GM18517 (cell line): Measurements from ENCODE around the gene PEX6.

Experiments
- ATAC-seq: cut with Tn5 transposase; IDR thresholded peaks from one replicate; pipeline ENCODE4 v1.9.1; 2021; ENCODE audit warnings: mild to moderate bottlenecking, moderate library complexity; ENCODE audit not compliant: unreplicated experiment

Gene PEX6

DNA sequence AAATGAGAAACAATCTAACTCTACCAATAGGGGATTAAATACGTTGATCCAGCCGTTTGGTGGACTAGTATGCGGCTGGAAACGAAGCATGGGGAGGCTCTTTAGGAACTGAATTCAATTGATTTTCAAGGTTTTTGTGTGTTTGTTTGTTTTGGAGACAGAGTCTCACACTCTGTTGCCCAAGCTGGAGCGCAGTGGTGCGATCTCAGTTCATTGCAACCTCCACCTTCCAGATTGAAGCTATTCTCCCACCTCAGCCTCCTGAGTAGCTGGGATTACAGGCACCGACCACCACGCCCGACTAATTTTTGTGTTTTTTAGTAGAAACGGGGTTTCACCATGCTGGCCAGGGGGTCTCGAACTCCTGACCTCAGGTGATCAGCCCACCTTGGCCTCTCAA lies 42.6 kb downstream of the PEX6 start:
- ATAC-seq, result no peak

DNA sequence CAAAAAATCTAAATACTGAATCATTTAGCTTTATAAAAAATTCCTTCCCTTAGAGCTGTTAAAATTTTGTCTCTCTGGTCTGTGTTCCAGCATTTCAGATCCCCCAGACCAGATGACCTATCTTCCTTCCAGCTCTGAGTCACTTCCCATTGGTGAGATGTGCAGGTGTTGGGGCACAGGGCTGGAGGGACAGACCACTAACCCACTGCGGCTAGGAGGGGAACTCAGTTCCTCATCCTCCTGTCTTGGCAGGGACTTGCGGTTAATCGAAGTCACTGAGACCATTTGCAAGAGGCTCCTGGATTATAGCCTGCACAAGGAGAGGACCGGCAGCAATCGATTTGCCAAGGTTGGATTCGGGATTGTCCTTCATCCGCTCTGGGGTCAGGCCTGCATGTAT lies 43.7 kb downstream of the PEX6 start:
- no peak for ATAC-seq

DNA sequence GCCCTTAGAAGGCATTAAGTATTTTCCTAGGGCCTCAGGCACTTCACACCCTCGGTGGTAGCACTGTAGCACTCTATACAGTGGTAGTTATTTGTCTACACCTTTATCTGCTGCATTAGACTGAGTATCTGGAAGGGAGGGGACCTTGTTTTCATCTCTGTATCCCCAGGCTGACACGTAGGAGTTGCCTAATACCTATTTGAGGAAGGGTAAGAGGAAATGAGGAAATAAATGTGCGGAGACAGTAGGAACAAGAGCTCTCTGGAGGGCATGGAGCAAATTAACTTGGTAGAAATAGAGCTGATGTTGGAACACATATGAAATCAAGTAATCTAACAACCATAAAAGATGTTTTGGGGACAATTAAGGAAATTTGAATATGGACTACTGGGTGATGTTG lies 45.8 kb downstream of the PEX6 start:
- ATAC-seq, result no peak

DNA sequence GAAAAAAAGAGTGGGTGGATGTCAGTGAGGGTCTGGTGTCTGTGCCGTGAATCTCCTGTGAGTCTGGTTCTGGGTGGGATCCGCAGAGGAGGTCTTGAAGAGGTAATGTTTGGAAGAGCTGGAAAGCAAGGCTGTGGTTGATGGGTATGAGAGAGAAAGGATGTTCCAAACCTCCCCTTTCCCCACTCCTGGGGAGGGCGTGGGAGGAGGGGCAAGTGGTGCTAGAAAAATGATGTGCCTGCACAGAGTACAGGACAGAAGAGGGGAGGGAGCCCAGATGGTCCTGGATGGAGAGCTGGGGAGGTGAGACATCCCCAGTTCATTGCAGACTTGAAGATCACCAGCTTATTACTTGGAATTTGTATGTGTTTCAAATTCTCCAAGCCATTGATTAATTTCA lies 46.6 kb downstream of the PEX6 start:
- ATAC-seq, result no peak

DNA sequence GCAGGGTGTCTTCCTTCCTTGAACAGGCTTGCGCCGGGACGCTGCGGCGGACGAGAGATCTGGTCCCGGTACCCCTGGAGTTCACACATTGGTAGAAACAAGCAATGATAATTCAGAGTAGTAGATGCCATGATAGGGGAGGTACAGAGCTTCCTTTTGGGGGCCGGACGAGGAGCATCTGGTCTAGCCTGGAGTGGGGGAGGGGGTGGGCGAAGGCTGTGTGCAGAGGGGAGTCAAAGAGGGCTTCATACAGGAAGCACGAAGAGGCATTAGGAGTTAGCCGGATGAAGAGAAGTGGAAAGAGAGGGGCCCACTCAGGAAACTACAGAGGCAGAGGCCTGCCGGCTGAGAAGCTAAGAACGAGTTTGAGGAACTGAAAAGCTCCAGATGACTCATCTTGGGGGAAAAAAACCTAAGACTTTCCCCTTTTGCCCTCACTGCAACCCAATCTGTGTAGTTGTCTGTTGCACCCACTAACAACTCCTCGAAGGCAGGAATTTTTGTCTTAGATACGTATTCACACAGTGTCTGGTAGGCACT lies 49.1 kb downstream of the PEX6 start:
- peak; percentile 53 for ATAC-seq

DNA sequence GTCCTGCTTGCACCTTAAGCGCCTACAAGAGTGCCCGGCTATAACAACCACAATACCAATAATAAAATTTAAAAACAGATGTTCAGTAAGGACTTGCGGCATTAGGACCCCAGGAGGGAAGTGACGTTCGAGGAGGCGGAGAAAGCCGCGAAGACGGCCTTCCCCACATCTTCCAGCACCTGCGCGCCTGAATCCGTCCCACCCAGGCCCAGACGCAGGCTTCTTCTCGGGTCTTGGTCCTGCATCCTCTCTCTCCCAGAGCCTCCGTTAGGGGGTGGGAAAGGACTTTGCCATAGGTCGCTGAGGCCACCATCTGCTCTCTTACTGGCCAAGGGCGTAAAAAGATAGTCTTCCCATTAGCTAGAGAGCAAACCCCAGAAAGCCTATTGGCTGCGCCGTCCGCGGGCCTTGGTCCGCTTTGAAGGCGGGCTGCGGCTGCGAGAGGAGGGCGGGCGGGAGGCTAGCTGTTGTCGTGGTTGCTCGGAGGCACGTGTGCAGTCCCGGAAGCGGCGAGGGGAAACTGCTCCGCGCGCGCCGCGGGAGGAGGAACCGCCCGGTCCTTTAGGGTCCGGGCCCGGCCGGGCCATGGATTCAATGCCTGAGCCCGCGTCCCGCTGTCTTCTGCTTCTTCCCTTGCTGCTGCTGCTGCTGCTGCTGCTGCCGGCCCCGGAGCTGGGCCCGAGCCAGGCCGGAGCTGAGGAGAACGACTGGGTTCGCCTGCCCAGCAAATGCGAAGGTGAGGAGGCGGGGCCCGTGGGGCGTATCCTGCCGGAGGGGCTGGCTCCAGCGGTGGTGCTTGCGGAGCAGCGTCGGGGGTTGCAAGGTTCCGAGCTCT lies 49.8 kb downstream of the PEX6 start, which contains the start of gene CNPY3:
Gene CNPY3, plus strand, starts transcription at position 495 of the 835 bp plus-strand sequence. Its CDS starts 91 bp downstream, at position 586.
- peak; percentile 77 for ATAC-seq

DNA sequence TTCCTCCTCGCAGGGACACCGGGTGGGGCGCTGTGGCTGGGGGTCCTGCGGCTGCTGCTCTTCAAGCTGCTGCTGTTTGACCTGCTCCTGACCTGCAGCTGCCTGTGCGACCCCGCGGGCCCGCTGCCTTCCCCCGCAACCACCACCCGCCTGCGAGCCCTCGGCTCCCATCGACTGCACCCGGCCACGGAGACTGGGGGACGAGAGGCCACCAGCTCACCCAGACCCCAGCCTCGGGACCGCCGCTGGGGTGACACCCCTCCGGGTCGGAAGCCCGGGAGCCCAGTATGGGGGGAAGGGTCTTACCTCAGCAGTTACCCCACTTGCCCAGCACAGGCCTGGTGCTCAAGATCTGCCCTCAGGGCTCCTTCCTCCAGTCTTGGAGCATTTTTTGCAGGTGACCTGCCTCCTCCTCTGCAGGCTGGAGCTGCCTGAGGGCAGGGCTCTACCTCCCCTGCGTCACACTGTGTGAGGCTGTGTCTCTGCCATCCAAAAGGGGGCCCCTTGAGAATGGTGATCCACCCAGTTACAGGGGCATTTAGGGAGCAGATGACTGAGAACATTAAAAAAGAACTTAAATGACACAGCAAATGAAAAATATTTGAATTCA lies 53.6 kb downstream of the PEX6 start:
- no peak for ATAC-seq

DNA sequence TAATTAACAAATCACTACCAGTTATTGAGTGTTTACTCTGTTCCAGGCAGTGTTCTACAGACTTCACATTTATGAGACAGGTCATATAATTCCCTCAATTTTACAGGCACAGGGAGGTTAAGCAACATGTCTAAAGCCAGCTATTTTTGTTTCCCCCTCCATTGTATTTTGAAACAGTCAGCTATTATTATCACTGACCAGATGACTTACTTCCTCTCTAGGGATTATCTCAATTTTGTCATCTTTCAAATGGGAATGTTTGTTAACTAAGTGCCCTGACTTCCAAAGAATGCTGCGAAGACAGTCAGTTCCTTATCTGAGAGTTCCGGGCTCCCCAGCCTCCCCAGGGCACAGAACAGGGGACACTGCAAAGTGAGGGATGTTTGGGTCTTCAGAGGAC lies 55.3 kb downstream of the PEX6 start:
- ATAC-seq, result no peak

DNA sequence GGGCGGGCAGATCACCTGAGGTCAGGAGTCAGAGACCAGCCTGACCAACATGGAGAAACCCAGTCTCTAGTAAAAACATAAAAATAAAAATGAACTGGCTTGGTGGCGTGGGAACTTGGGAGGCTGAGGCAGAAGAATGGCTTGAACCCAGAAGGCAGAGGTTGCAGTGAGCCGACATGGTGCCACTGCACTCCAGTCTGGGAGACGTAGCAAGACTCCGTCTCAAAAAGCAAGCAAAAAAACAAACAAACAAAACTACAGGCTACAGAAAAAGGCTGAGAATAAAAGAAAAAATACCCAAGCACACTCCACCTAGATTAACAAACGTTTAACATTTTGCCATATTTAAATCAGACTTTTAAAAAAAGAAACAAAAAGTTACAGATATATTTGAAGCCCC lies 57.2 kb downstream of the PEX6 start:
- no peak for ATAC-seq

DNA sequence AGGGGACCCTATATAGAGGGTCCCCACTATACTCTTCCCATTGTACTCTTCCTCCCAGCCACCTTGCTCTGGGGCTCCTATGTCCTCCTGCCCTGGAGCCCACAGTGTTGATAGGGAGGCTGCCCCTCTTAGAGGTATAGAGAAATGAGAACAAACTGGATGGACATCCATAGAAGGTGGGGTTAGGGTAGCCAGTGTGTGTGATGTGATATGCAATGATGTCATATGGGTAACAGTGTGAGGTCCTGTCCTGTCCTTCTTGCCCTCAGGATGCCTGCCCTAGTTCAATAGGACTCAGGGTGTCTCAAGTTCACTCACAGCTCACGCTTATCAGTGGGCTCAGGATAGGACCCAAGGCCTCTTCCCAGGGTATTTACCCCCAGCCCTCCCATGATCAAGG lies 62.7 kb downstream of the PEX6 start:
- no peak for ATAC-seq

DNA sequence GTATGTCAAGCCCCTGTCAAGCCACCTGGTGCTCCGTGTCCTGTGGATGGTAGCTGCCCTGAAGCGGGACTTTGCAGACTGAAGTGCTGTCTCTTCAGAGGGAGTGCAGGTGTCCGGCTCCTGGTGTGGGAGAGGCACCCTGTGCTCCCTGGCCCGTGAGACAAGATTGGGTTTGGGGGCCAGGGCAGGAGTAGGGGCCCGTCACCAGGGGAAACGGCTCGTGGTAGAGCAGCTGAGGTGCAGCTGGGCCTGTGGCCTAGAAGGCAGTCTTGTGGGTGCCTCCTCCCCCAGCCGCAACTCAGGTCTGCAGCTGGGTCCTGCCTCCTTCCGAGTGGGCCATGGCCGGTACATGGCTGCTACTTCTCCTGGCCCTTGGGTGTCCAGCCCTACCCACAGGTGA lies 63.2 kb downstream of the PEX6 start, which contains the start of gene PTCRA:
Gene PTCRA, plus strand, starts transcription at position 322 of the 400 bp plus-strand sequence. Its CDS starts 17 bp downstream, at position 339.
- ATAC-seq, result no peak

DNA sequence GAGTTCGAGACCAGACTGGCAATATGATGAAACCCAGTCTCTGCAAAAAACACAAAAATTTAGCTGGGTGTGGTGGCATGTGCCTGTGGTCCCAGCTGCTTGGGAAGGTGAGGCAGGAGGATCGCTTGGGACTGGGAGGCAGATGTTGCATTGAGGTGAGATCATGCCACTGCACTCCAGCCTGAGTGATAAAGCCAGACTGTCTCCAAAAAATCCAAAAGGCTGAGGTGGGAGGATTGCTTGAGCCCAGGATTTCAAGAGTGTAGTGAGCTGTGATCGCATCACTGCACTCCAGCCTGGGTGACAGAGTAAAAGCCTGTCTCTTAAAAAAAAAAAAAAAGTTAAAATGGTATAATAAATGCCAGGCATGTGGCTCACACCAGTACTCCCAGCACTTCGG lies 64.4 kb downstream of the PEX6 start:
- ATAC-seq, result no peak
